HG02642 (cell line): Measurements from ENCODE around the gene CNTNAP2.

Source experiments
- ATAC-seq: cut with Tn5 transposase; IDR thresholded peaks from one replicate; pipeline ENCODE4 v1.9.1; 2021; ENCODE audit warnings: mild to moderate bottlenecking; ENCODE audit not compliant: unreplicated experiment, poor library complexity

CNTNAP2 gene

GRCh38 chr7:146725520-146725919, 608.9 kb downstream of the CNTNAP2 start:
- ATAC-seq: no peak

- ATAC-seq: no peak
These were observed 611.5 kb downstream of the CNTNAP2 start for GRCh38 chr7:146728141-146728540.

- no peak for ATAC-seq
These were observed 612.0 kb downstream of the CNTNAP2 start for GRCh38 chr7:146728611-146729010.

GRCh38 chr7:146731185-146731584, 614.6 kb downstream of the CNTNAP2 start:
- no peak for ATAC-seq

DNA sequence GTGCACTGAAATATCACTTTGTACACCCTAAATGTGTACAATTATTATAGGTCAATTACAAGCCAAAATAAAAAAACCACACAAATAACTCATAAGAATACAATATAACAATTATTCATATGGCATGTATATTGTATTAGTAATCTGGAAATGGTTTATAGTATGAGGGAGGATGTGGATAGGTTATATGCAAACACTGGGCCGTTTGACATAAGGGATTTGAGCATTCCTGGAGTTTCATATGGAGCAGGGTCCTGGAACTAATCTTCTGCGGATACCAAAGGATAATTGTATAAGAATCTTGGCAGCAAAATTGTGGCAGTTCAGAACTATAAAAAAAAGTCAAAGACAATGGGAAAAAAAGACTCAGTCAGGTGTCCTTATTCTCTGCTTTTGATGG, 619.4 kb downstream of the CNTNAP2 start:
- no peak for ATAC-seq

DNA sequence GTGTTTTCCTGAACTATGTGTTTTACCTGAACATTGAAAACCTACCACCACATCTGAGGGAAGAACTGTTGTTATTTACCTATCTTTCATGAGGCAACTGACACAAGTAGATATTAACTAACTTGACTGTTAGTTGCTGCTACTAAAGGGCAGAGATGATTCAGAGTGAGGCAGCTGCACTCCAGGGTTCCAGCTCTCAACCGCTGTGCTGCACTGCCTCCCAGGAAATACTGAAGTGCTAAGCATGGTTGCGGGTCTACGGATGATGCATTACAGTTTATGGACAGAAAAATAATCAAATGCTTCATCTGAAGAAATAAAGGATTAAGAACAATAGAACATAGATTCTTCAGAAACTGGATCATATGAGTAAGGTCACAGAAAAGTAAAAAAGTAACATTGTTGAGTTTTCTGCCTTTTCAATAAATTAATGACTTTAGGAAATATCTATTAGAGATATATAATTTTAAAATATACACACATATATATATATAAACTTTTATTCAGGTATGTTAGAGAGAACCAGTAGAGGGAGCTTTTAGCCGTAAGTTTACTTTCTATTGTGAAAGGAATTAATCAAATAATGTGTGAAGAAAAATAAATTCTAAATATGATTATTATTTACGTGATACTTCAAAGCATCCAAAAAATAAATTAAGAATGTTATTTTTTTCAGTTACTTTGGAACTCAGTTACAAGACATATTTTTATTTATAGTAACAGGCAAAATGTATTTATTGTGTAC, 620.0 kb downstream of the CNTNAP2 start:
- no peak for ATAC-seq

- no peak for ATAC-seq
These were observed 623.4 kb downstream of the CNTNAP2 start for GRCh38 chr7:146740039-146740438.

- no peak for ATAC-seq
These were observed 625.3 kb downstream of the CNTNAP2 start for GRCh38 chr7:146741911-146742310.

DNA sequence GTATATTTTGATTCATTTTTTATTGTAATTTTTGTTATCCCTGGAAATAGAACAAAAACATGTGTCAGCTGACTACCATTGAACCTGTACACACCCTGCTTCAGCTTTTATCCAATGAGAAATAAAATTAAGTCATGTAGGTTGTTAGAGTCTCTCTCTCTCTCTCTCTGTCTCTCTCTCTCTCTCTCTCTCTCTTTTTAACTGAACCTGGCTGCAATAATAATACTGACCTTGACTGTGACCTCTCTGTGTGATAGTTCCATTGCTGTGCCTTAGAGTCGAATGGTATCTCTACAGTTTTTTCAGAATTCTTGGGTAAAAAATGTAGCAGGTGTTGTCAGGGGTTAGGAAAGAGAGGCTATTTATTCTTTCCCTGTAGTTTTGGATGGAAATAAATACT, 637.8 kb downstream of the CNTNAP2 start:
- no peak for ATAC-seq

- no peak for ATAC-seq
These were observed 639.0 kb downstream of the CNTNAP2 start for GRCh38 chr7:146755585-146755984.

DNA sequence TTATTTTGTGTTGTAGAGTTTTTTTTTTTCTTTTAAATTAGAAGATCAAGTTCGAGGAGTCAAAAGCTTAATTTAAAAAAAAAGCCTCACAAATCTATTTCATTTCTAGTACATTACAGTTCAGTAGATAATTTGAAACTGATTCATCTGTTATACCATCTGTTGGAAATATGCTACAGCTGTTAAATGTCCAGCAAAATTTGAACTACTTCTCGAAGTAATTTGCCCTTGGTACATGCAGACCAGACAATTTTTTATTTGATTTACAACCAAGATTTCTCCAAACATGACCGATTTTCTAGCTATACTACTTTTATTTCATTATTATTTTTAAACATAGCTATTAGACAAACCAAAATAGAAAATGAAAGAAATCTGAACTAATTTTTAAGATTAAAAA, 647.9 kb downstream of the CNTNAP2 start:
- no peak for ATAC-seq

- no peak for ATAC-seq
These were observed 652.4 kb downstream of the CNTNAP2 start for GRCh38 chr7:146768957-146769356.

- ATAC-seq: no peak
These were observed 656.0 kb downstream of the CNTNAP2 start for GRCh38 chr7:146772601-146773000.

DNA sequence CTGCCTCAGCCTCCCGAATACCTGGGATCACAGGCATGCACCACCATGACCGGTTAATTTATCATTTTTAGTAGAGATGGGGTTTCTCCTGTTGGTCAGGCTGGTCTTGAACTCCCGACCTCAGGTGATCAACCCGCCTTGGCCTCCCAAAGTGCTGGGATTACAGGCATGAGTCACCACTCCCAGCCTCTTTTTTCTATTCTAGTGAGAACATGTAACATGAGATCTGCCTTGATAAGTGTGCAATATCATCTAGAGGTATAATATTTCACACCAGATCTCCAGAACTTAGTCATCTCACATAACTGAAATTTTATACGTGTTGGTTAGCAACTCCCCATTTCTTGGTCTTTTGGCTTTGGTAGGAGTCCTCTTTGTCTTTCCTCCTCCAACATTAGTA, 656.9 kb downstream of the CNTNAP2 start:
- no peak for ATAC-seq

DNA sequence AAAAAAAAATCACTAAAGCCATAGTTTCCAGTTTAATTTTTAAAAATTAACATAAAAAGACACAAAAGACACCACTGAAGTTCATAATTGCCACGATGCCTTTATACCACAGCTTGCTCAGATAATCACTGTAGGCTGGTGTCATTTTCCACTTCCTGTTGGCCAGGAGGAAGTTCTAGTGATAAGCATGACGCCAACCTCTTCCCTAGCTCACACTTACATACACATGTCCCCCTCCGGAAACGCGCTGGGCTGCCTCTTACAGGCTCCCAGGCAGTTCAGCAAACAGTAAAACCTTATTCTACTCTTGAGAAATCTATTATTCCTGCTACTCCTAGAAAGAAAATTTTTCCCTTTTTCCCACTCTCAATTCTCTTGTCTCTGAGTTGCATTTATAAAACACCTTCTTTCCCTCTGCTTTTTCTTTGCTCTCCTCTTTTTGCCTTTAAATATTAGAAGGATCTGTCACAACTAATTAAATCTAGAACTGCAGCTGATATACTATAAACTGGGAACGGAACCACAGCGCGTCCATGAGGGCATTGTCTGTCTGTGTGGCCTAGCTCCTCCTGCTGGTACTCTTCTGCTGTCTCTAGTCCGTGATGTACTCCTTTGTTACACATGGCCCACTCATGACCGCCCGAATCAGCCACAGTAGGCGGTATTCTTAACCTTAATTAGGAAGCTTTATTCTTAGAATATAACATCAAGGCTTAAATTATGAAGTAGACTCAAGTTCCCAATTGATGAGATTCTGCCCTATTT, 664.9 kb downstream of the CNTNAP2 start:
- no peak for ATAC-seq

DNA sequence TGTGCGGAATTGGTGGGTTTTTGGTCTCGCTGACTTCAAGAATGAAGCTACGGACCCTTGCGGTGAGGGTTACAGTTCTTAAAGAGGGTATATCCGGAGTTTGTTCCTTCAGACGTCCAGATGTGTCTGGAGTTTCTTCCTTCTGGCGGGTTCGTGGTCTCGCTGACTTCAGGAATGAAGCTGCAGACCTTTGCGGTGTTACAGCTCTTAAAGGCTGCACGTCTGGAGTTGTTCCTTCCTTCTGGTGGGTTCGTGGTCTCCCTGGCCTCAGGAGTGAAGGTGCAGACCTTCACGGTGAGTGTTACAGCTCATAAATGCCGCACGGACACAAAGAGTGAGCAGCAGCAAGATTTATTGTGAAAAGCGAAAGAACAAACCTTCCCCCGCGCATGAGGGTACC, 670.7 kb downstream of the CNTNAP2 start:
- ATAC-seq: no peak

DNA sequence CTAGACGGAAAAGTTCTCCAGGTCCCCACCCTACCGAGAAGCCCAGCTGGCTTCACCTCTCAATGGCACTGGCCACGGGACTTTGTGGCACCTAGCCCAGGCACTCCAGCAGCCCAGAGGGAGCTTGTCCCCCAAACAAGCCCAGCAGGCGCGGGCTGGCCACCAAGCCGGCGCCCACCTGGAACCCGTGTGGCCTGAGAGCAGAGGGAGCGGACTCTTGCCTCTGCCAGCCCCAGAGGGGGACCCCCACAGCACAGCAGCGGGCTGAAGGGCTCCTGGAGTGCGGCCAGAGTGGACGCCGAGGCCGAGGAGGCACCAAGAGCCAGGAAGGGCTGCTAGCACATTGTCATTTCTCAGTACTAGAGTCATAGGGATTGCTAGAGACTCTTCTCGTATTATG, 671.4 kb downstream of the CNTNAP2 start:
- no peak for ATAC-seq

DNA sequence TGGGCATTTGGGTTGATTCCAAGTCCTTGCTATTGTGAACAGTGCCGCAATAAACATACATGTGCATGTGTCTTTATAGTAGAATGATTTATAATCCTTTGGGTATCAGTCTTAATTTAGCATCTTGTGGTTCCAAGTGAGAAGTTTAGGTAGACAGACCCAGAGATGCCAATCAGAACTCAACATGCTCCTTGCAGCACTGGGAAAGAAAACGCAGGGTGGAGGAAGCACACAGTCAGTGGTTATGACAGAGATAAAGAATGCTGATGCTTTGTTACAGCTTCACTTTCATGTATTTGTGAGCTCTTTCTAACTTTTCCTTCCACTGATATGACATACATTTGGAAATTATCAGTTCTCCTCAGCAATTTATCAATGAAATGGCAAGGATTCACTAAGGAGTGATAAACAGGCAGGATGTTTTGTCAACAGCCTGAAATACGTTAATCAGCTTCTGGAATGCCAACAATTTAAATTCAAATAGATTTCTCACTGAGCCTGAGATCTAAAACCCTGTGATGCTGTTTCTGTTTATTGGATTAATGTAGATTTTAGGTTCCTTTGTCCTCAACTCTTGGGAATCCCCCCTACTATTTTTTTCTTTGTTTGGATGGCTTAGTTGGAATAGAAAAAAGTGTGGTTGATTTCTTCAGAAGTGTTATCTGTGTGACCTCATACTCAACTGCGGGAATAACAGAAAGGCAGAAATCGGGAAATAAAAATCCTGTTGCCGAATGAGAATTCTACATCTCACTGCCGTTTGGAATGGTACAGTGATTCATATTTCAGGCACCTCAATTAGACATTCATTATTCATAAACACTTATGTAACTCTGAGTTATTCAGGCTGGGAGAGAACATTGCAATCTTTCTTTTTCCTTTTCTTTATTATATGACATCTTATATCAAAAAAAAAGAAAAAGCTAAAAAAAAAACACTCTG, 675.0 kb downstream of the CNTNAP2 start:
- ATAC-seq: no peak

- ATAC-seq: no peak
These were observed 688.0 kb downstream of the CNTNAP2 start for GRCh38 chr7:146804620-146805019.

DNA sequence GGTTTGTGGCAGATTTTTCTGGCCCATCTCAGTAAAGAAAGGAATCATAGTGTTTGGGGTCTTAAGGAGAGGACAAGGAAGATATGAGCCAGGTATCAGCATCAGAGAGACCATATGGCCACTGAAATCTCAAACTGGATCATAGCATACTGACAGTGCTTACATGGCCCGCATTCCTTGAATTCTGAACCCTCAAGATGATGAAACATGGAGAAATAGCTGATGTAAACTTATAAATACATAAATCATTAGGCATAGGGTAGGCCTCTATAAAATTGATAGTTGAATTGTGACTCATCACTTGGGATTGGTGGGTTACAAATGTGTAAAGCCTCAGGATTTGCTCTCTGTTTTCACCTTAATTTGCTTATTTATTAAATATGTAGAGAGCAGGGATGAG, 688.5 kb downstream of the CNTNAP2 start:
- no peak for ATAC-seq

DNA sequence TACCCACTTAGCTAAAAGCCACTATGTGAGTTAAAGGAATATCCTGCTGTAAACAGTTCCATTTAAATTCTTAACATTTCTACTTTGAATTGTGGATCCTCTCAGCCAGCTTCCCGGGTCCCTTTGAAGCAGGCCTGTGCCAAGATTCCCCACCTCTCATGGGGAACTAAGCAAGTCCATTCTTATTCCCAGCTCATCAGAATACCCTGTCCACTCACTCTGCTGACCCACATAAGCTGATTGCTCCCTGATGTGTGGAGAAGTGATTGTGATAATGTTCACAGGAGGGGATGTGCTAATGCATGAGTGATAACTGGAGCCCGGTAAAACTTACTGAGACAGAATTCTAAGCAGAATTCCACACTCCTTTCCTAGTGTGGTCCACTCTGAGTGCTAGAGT, 709.7 kb downstream of the CNTNAP2 start:
- ATAC-seq: no peak
